H1 (cell line): ENCODE measurements around the gene PTPRD. TPM values are rescaled to one million over a fixed set of nuclear protein-coding genes. Genes with fewer than 3 reads are reported as not detected.

Experiments
- CREB1 ChIP-seq: IDR thresholded peaks from 2 replicates; pipeline ENCODE4 v1.6.1; 2012; ENCODE audit warnings: inconsistent platforms
- MAFK ChIP-seq: IDR thresholded peaks from 2 replicates; pipeline ENCODE4 v1.6.1; 2012; ENCODE audit warnings: low read depth, mild to moderate bottlenecking, improper control_type of control experiment, low read length
- PHF8 ChIP-seq: fragments of 200-600 bp; sonication (generic); conservative IDR thresholded peaks from 2 replicates; pipeline ENCODE4 v1.7.1; 2012; ENCODE audit warnings: low read depth, mild to moderate bottlenecking, inconsistent platforms, low read length, moderate library complexity
- SP2 ChIP-seq: IDR thresholded peaks from 2 replicates; pipeline ENCODE4 v1.6.1; 2012; ENCODE audit warnings: mild to moderate bottlenecking, low read length, inconsistent platforms
- SRF ChIP-seq: IDR thresholded peaks from 2 replicates; pipeline ENCODE4 v1.6.1; 2011; ENCODE audit warnings: mild to moderate bottlenecking, low read depth, low read length, moderate library complexity
- polyA plus RNA-seq, 7 experiments: library from polyadenylated mRNA; depleted of rRNA in 3 of 7; stranded (reverse) in 5 of 7; unstranded in 2 of 7; fragments of >200 nt in 5 of 7; fragments of 200-250 nt in 2 of 7; gene quantifications; 1 replicate in 5 of 7; 2 replicates in 1 of 7; 4 replicates in 1 of 7; pipeline versions ENCODE4 v1.2.1 to v1.2.3, GENCODE V29; 2011 to 2013; ENCODE audit warnings: missing spikeins in 2 of 7, mixed read lengths in 2 of 7
- total RNA-seq: library from RNA; stranded (reverse); fragmentation: NEBNext Ultra II Directional; extraction: Animal tissue kit (Norgen Biotek cat#: 25700); gene quantifications from 2 replicates; pipeline ENCODE4 v1.2.1, GENCODE V29; 2021
- TF ChIP-seq, protein P1 (sequence below): fragments of 300-600 bp; sonication (generic); IDR thresholded peaks from 2 replicates; pipeline ENCODE4 v1.7.1; 2012; ENCODE audit warnings: low read length, moderate library complexity, mild to moderate bottlenecking, inconsistent platforms; ENCODE audit not compliant: insufficient replicate concordance

The PTPRD gene
- total and polyA plus RNA-seq, 2 of the 8 experiments (the other 6 are each of a cell fraction or from before 2014, with no cell fraction given): 17.2 to 77.0 TPM

DNA sequence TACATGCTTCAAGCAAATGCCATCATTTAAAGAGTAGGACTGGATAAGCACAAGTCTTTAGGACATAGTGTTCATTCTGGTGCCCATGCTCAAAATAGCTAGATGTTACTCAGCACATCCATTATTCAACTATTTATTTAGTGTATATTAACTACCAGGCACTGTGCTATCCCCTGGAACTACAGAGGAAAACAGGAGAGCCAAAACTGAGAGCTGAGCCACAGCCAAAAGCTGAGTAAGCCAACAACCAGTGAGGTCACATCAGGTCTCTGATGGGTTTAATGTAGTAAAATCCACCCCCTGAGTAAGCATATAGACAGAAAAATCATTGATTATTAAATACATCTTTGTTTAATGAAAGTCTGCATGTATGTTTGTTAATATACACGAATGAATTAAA, 2343.9 kb downstream of the PTPRD start (continued):
- TF ChIP-seq MAFK (no peak), PHF8 (no peak), SRF (no peak), CREB1 (no peak), SP2 (no peak)
- TF ChIP-seq, protein P1, sequence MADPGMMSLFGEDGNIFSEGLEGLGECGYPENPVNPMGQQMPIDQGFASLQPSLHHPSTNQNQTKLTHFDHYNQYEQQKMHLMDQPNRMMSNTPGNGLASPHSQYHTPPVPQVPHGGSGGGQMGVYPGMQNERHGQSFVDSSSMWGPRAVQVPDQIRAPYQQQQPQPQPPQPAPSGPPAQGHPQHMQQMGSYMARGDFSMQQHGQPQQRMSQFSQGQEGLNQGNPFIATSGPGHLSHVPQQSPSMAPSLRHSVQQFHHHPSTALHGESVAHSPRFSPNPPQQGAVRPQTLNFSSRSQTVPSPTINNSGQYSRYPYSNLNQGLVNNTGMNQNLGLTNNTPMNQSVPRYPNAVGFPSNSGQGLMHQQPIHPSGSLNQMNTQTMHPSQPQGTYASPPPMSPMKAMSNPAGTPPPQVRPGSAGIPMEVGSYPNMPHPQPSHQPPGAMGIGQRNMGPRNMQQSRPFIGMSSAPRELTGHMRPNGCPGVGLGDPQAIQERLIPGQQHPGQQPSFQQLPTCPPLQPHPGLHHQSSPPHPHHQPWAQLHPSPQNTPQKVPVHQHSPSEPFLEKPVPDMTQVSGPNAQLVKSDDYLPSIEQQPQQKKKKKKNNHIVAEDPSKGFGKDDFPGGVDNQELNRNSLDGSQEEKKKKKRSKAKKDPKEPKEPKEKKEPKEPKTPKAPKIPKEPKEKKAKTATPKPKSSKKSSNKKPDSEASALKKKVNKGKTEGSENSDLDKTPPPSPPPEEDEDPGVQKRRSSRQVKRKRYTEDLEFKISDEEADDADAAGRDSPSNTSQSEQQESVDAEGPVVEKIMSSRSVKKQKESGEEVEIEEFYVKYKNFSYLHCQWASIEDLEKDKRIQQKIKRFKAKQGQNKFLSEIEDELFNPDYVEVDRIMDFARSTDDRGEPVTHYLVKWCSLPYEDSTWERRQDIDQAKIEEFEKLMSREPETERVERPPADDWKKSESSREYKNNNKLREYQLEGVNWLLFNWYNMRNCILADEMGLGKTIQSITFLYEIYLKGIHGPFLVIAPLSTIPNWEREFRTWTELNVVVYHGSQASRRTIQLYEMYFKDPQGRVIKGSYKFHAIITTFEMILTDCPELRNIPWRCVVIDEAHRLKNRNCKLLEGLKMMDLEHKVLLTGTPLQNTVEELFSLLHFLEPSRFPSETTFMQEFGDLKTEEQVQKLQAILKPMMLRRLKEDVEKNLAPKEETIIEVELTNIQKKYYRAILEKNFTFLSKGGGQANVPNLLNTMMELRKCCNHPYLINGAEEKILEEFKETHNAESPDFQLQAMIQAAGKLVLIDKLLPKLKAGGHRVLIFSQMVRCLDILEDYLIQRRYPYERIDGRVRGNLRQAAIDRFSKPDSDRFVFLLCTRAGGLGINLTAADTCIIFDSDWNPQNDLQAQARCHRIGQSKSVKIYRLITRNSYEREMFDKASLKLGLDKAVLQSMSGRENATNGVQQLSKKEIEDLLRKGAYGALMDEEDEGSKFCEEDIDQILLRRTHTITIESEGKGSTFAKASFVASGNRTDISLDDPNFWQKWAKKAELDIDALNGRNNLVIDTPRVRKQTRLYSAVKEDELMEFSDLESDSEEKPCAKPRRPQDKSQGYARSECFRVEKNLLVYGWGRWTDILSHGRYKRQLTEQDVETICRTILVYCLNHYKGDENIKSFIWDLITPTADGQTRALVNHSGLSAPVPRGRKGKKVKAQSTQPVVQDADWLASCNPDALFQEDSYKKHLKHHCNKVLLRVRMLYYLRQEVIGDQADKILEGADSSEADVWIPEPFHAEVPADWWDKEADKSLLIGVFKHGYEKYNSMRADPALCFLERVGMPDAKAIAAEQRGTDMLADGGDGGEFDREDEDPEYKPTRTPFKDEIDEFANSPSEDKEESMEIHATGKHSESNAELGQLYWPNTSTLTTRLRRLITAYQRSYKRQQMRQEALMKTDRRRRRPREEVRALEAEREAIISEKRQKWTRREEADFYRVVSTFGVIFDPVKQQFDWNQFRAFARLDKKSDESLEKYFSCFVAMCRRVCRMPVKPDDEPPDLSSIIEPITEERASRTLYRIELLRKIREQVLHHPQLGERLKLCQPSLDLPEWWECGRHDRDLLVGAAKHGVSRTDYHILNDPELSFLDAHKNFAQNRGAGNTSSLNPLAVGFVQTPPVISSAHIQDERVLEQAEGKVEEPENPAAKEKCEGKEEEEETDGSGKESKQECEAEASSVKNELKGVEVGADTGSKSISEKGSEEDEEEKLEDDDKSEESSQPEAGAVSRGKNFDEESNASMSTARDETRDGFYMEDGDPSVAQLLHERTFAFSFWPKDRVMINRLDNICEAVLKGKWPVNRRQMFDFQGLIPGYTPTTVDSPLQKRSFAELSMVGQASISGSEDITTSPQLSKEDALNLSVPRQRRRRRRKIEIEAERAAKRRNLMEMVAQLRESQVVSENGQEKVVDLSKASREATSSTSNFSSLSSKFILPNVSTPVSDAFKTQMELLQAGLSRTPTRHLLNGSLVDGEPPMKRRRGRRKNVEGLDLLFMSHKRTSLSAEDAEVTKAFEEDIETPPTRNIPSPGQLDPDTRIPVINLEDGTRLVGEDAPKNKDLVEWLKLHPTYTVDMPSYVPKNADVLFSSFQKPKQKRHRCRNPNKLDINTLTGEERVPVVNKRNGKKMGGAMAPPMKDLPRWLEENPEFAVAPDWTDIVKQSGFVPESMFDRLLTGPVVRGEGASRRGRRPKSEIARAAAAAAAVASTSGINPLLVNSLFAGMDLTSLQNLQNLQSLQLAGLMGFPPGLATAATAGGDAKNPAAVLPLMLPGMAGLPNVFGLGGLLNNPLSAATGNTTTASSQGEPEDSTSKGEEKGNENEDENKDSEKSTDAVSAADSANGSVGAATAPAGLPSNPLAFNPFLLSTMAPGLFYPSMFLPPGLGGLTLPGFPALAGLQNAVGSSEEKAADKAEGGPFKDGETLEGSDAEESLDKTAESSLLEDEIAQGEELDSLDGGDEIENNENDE: no peak
- TF ChIP-seq, all 59 proteins: peak for 0
